ENCODE measurements around the gene GJC2. TPM values are rescaled to one million over a fixed set of nuclear protein-coding genes. Genes with fewer than 3 reads are reported as not detected.

GJC2 gene
- total RNA-seq, 1 donor from 2014 or later, result 1.3 TPM

DNA sequence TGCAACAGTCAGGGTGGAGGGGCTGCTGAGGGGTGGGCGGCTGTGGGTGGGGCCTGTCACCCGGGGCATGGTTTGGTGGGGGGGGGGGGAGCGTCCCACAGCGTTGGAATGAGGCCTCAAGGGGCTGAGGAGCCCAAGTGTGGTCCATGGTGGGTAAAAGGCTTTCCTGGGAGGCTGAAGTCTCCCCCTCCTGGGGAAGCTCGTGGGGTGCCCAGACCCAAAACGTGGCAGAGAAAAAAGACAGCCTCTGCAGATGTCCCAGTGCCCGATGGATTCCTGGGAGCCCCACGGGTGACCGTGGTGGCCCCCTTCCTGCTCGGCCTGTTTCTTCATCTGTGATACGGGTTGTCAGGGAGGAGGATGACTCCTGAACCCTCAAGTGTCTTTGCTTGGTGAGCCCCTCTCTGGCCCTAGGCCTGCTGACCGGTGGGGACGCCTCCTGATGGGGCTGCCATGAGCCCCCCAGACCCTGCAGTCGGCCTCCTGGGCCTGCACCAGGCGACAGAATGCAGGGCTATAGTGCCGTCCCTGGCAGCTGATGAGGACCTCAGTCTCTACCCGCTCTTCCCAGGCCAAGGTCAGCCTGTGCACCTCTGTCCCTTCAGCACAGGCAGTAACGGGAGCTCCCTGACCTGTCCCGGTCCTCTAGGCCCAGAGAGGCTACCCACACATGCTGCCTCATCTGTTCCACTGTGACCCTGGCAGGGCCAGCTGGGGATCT, 59.3 kb downstream of the GJC2 start:
- Mint-ChIP-seq H3K9me3 (no peaks in the 10 kb centered on the region), H3K4me3 (no peak overlapping the region), H3K36me3 (no peaks in the 10 kb centered on the region), H3K27ac (no peak overlapping the region), H3K4me1 (ENCODE audit: unreplicated experiment) (peaks cover 10% of the 10 kb centered on the region), H3K27me3 (peaks cover 3% of the 10 kb centered on the region)
- peak; percentile 60 for DNase-seq (ENCODE audit: extremely low spot score, unreplicated experiment)
- TF ChIP-seq CTCF (conservative IDR thresholded peaks at IDR 0.05), result no peak

Other genes with a start within 250 kb of the GJC2 start
- 3.0 and 4.3 TPM in 2 replicates for gene WNT9A, start 202.0 kb upstream of the GJC2 start, total RNA-seq (ENCODE audit: low replicate concordance)
- gene WNT3A, start 142.9 kb upstream of the GJC2 start, total RNA-seq (ENCODE audit: low replicate concordance), result 0.21 and 6.4 TPM in 2 replicates
- 288 and 401 TPM in 2 replicates for gene ARF1, start 67.2 kb upstream of the GJC2 start, total RNA-seq (ENCODE audit: low replicate concordance)
- gene C1orf35, start 46.6 kb upstream of the GJC2 start, total RNA-seq (ENCODE audit: low replicate concordance), result 16.9 and 23.3 TPM in 2 replicates
- gene MRPL55, start 40.6 kb upstream of the GJC2 start, total RNA-seq (ENCODE audit: low replicate concordance), result 47.4 and 58.8 TPM in 2 replicates
- gene GUK1, start 9.7 kb upstream of the GJC2 start, total RNA-seq (ENCODE audit: low replicate concordance), result 133 and 174 TPM in 2 replicates
- 9.5 and 10.5 TPM in 2 replicates for gene IBA57, start 15.9 kb downstream of the GJC2 start, total RNA-seq (ENCODE audit: low replicate concordance)
- 17.2 and 48.9 TPM in 2 replicates for gene OBSCN, start 58.1 kb downstream of the GJC2 start, total RNA-seq (ENCODE audit: low replicate concordance)

Data from type B pancreatic cell (in vitro differentiated cells).